Gastroesophageal sphincter (tissue), 4 donors: ENCODE results near the gene SNX13. TPM values are rescaled to one million over a fixed set of nuclear protein-coding genes. Genes with fewer than 3 reads are reported as not detected.

Experiments
- ATAC-seq: fragments of 150-250 bp; one replicate; pipeline ENCODE4 v1.9.1; 2016; ENCODE audit warnings: mild to moderate bottlenecking, moderate library complexity
- H3K27ac ChIP-seq, 4 donors: fragments of 200-600 bp; sonication (generic) in 3 of 4; 1 replicate in 3 of 4; 2 replicates in 1 of 4; pipeline ENCODE4 v1.5.1; 2016 to 2019
- H3K27me3 ChIP-seq: fragments of 200-600 bp; sonication (generic); one replicate; pipeline ENCODE4 v1.5.1; 2019
- H3K36me3 ChIP-seq, 2 donors: fragments of 200-600 bp; sonication (generic); one replicate each; pipeline ENCODE4 v1.5.1; 2019; ENCODE audit warnings: control low read depth in 1 of 2
- H3K4me1 ChIP-seq, 3 donors: fragments of 200-600 bp; sonication (generic); 1 replicate in 2 of 3; 2 replicates in 1 of 3; pipeline ENCODE4 v1.5.1; 2016 to 2019; ENCODE audit warnings: control low read depth in 2 of 3
- H3K4me3 ChIP-seq, 2 donors: fragments of 200-600 bp; sonication (generic); one replicate each; pipeline ENCODE4 v1.5.1; 2019; ENCODE audit warnings: mild to moderate bottlenecking in 1 of 2, moderate library complexity in 1 of 2
- H3K9me3 ChIP-seq, 3 donors: fragments of 200-600 bp; sonication (generic); one replicate each; pipeline ENCODE4 v1.5.1; 2017 to 2019; ENCODE audit warnings: control low read depth in 2 of 3
- EP300 ChIP-seq: sonication (generic); formaldehyde crosslinking; IDR thresholded peaks from one replicate; pipeline ENCODE4 v1.6.1; 2017; ENCODE audit warnings: antibody characterized with exemption, mild to moderate bottlenecking
- POLR2A ChIP-seq, 2 donors: fragments of 450-650 bp; IDR thresholded peaks; one replicate each; pipeline ENCODE4 v1.6.1; 2017; ENCODE audit warnings: antibody characterized with exemption in 2 of 2, mild to moderate bottlenecking in 2 of 2, moderate library complexity in 1 of 2
- POLR2AphosphoS5 ChIP-seq: sonication (generic); formaldehyde crosslinking; IDR thresholded peaks from one replicate; pipeline ENCODE4 v1.6.1; 2017; ENCODE audit warnings: antibody characterized with exemption
- WGBS, 2 donors: methylation state at CpG; one replicate each; pipeline ENCODE4 v1.1.5; 2018; ENCODE audit warnings: low coverage in 1 of 2; 5-methylcytosine and 5-hydroxymethylcytosine counted together
- total RNA-seq, 4 donors: library from RNA; depleted of rRNA; stranded (reverse); fragments of >200 nt; gene quantifications; one replicate each; pipeline ENCODE4 v1.1.0, GENCODE V29; 2016
- TF ChIP-seq, protein P1 (sequence below), 4 experiments: fragments of 200-600 bp in 2 of 4; fragments of 450-650 bp in 2 of 4; sonication (generic) in 1 of 4; IDR thresholded peaks; one replicate each; pipeline ENCODE4 v1.5.1; 2017 to 2019; ENCODE audit warnings: antibody characterized with exemption in 4 of 4, mild to moderate bottlenecking in 2 of 4, moderate library complexity in 2 of 4

SNX13 gene
- total RNA-seq, 4 donors from 2014 or later: 39.2 to 99.3 (median 57.0) TPM

DNA sequence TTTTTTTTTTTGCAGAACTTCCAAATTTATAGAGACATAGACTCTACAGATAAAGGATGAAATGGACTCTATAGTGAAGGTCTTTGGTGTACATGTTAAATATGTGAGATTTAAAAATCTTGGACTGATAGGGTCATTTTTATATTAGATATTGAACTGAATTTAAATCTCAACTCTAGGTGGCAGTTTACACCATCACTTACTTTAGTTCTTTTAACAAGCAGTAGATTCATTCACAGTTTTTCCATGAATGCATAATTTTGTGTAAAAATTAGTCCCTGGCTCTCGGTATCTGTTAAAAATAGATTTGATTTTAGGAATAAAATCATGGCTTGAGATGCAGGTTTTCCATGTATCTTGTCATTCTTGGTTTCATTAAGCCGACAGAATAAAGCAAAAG is 31.1 kb upstream of the SNX13 start:
- Histone ChIP-seq H3K27ac (no peak overlapping the region), H3K36me3 (no peaks in the 10 kb centered on the region), H3K4me3 (no peak overlapping the region), H3K9me3 (no peaks in the 10 kb centered on the region), H3K27me3 (no peaks in the 10 kb centered on the region), H3K4me1 (no peaks in the 10 kb centered on the region)
- TF ChIP-seq, protein P1, sequence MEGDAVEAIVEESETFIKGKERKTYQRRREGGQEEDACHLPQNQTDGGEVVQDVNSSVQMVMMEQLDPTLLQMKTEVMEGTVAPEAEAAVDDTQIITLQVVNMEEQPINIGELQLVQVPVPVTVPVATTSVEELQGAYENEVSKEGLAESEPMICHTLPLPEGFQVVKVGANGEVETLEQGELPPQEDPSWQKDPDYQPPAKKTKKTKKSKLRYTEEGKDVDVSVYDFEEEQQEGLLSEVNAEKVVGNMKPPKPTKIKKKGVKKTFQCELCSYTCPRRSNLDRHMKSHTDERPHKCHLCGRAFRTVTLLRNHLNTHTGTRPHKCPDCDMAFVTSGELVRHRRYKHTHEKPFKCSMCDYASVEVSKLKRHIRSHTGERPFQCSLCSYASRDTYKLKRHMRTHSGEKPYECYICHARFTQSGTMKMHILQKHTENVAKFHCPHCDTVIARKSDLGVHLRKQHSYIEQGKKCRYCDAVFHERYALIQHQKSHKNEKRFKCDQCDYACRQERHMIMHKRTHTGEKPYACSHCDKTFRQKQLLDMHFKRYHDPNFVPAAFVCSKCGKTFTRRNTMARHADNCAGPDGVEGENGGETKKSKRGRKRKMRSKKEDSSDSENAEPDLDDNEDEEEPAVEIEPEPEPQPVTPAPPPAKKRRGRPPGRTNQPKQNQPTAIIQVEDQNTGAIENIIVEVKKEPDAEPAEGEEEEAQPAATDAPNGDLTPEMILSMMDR (IDR thresholded peaks at IDR 0.05): peak in 3 of 4 experiments; percentile 15 to 36 (median 18)
- TF ChIP-seq EP300: no peak
- ATAC-seq: no peak
- 34 to 59% methylated on average over 2 of the region's 2 CpGs for WGBS, 2 donors

DNA sequence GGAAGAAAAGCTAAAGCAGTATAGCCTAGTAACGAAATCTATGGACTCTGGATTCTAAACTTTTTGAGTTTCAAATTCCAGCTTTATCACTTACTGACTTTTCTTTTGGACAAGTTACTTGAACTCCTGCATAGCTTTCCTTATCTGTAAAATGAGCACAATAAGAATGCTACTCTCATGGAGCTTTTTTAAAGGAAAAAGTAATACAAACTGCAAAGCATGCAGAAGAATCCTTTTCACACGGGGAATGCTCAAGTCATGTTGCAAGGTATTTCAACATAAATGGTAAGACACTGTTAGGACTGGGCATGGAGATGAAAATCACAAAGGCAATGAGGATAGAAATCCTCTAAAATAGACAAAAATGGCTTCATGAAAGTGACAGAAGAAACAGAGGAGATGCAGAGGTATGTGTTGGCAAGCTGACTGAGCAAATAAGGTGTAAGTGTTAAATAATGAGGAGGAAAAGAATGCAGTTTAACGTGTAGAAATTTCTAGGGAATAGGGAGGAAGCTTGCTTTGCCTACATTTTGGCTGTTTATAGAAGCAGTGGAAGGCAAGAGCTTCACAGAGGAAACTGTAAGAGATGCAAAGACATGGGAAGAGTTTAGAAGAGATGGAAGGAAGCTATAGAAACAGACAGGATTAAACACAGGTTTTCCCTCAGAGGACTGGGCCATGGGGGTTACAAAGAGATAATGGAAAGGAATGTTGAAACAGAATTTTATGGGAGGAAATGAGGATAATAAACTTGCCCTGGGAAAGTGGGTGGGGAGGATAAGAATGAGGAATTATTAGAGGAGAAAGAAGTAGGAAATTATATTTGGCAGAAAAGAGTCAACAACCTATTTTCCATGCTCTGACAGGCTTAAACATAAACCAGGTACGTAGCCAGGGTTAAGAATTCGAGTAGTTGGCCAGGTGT is 28.8 kb upstream of the SNX13 start:
- no peaks in the 10 kb centered on the region for H3K4me1 ChIP-seq
- no peaks in the 10 kb centered on the region for H3K9me3 ChIP-seq
- TF ChIP-seq POLR2A (IDR thresholded peaks at IDR 0.05) (no peak), EP300 (no peak), POLR2AphosphoS5 (no peak)
- TF ChIP-seq, protein P1 (IDR thresholded peaks at IDR 0.05): no peak
- H3K36me3 ChIP-seq: no peaks in the 10 kb centered on the region
- no peak overlapping the region for H3K4me3 ChIP-seq
- H3K27ac ChIP-seq: no peak overlapping the region
- no peak for ATAC-seq
- WGBS, 2 donors: 55 to 62% methylated on average over 5 of the region's 5 CpGs
- no peaks in the 10 kb centered on the region for H3K27me3 ChIP-seq

DNA sequence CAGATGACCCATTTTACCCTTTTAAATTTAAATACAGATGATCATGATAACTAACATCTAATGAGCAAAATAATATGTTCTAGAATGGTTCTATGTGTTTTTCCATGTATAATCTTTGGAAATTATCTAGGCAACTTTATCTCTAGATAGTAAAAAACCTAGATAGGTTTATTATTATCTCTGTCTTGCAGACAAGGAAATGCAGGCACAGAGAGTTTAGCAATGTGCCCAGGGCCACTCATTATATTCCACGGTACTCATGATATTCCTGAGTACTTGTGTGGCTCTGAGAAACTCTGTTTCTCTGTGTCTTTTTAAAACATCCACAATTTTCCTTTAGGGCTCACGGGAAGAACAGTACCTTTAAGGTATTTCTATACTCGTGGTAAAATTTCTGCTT is 26.4 kb upstream of the SNX13 start:
- no peak for ATAC-seq
- H3K36me3 ChIP-seq: no peaks in the 10 kb centered on the region
- no peaks in the 10 kb centered on the region for H3K27me3 ChIP-seq
- H3K9me3 ChIP-seq: no peaks in the 10 kb centered on the region
- WGBS, 2 donors: 87% methylated on average over 3 of the region's 3 CpGs
- no peak for TF ChIP-seq EP300
- TF ChIP-seq POLR2A (IDR thresholded peaks at IDR 0.05): no peak
- no peak for TF ChIP-seq POLR2AphosphoS5
- TF ChIP-seq, protein P1 (IDR thresholded peaks at IDR 0.05): no peak
- H3K27ac ChIP-seq: no peak overlapping the region
- H3K4me3 ChIP-seq: no peak overlapping the region
- no peaks in the 10 kb centered on the region for H3K4me1 ChIP-seq

DNA sequence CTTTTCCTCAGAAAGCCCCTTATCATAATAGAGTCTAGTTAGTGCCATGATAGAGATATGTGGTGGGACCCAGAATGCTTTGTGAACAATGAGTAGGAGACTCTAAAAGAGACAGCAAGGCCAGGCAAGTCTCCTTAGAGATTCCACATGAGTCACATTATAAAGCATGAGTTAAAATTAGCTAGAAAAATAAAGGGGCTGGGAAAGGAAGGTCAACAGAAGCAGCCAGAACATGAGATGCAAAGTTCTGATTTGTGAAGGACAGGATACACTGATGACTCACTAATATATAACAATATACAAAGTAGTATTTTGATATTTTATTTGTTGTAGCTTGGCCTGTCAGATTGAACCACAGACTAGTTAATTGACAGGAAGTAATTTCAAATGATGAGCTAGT is 25.3 kb upstream of the SNX13 start:
- no peaks in the 10 kb centered on the region for H3K36me3 ChIP-seq
- no peak overlapping the region for H3K4me3 ChIP-seq
- H3K4me1 ChIP-seq: no peaks in the 10 kb centered on the region
- H3K27me3 ChIP-seq: no peaks in the 10 kb centered on the region
- no peak for ATAC-seq
- H3K27ac ChIP-seq: no peak overlapping the region
- no peaks in the 10 kb centered on the region for H3K9me3 ChIP-seq
- TF ChIP-seq EP300: no peak
- no peak for TF ChIP-seq POLR2AphosphoS5
- no peak for TF ChIP-seq POLR2A (IDR thresholded peaks at IDR 0.05)

DNA sequence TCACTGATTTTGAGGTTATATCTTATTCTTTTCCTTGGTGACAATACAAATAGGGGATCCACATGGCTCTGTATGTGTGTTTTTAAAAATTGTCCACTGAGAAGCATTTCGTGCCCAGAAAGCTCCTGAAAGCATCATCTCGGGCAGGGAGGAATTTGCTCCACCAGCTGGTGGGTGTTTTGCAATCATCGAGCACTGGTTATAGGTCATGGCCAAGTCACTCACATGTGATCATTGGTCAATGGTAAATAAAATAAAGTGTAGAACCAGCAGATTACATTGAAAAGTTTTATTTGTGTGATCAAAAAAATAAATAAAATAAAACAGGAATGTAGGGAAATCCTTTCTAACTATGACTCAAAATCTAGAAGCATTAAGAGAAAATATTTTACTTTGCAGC is 23.0 kb upstream of the SNX13 start:
- WGBS, 2 donors: 38 to 52% methylated on average over 3 of the region's 3 CpGs
- Histone ChIP-seq H3K27ac (no peak overlapping the region), H3K36me3 (no peaks in the 10 kb centered on the region), H3K4me1 (no peaks in the 10 kb centered on the region), H3K4me3 (no peak overlapping the region), H3K27me3 (no peaks in the 10 kb centered on the region), H3K9me3 (no peaks in the 10 kb centered on the region)
- TF ChIP-seq, protein P1 (IDR thresholded peaks at IDR 0.05): no peak
- TF ChIP-seq EP300 (no peak), POLR2A (IDR thresholded peaks at IDR 0.05) (no peak), POLR2AphosphoS5 (no peak)
- ATAC-seq: no peak
